Smooth muscle cell of the brain vasculature (primary cell): Measurements from ENCODE around the gene SFRP5.

Source experiments
- DNase-seq: peaks from one replicate; pipeline ENCODE4 v3.0.0-alpha.2; 2012; ENCODE audit warnings: low read depth, low spot score

The SFRP5 gene

DNA sequence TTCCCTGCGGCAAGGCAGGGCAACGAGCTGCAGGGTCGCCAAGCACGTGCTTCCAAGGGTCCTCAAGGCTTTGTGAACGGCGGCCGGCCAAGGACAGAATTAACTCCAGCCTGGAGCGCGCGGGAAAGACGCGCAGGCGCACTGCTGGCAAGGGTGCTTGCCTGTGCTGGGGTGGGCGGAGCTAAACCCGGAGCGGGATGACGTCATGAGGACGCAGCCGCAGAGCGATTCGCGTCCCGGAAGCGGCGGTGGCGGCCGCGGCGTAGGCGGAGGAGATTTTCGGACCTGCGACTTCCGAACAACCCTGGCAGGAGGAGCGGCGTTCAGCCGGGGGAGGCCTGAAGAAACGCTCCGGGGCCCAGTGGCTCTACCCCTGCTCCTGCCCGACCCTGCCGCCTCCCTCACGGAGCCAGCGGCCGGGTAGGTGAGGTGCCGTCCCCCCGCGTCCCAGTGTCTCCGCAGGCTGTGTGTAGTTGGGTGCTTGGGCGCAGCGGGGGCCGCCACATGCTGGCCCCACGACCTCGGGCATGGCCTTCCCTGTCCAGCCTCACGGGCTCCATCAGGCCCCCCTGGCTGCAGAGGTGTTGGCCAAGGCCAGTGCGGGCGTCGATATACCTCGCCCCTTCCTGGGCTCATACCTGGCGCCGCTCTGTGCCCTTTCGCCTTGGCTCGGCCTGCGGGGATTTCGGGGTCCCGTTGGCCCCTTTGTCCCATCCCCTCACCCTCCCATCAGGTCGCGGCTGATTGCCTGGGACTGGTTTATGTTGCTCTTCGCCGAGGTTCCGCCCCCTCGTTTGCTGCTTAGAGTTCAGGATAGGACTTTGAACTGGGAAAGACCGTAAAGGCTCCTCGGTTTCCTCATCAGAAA, 34.7 kb downstream of the SFRP5 start, which contains the start of gene ZFYVE27:
ZFYVE27 (plus strand) TSS at position 227 of the 868 bp plus-strand sequence. CDS start 1,350 bp downstream, outside the sequence.
- DNase-seq = peak; percentile 88

DNA sequence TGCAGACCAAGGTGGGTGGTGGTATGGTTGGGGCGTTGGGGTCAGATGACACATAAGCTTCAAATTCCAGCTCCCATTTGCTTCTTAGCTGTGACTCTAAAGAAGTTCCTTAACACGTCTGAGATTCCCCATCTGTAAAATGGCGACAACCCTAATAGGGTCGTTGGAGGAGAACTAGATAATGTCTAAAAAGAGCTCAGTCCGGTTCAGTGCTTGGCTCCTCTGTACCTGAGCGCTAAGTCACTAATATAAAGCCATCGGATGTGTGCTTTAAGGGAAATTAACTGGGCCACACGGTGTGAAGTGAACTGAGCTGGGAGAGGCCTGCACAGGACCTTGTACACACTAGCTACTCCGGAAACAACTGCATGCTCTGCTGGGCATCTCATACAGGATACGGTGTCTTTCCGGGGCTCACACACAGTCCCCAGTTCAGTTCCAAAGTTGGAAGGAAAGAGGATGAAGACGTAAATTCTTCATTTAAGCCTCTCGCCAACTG, 35.3 kb downstream of the SFRP5 start:
- no peak for DNase-seq

DNA sequence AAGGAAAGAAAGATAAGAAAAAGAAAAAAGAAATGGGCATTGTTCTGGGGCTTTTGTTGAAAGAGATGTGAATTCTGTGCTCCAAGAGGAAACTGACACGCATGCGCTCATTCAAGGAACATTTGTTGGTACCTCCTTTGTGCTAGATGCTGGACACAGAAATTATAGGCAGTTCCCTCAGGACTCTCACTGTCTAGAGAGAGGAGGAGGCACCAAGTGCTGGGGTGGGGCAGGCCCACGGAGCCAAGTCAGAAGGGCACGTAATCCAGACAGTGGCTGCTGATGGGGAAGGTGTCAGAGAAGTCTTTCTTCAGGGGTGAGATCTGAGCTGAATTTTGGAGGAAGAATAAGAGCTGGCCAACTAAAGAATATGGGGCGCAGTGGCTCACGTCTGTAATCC, 37.8 kb downstream of the SFRP5 start:
- no peak for DNase-seq

DNA sequence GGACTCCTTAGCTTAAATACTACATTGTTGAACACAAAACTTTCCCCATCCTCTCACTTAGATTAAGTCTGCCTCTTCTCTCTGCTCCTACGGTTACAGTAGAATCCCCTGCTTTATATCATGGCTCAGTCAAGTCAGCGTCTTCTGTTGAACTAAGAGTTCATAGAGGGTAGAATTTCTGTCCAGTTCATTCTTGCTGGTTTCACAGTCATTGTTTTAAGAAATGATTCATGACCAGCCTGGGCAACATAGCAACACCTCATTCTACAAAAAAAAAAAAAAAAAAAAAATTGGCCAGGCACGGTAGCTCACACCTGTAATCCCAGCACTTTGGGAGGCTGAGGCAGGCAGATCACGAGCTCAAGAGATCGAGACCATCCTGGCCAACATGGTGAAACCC, 38.5 kb downstream of the SFRP5 start:
- no peak for DNase-seq

DNA sequence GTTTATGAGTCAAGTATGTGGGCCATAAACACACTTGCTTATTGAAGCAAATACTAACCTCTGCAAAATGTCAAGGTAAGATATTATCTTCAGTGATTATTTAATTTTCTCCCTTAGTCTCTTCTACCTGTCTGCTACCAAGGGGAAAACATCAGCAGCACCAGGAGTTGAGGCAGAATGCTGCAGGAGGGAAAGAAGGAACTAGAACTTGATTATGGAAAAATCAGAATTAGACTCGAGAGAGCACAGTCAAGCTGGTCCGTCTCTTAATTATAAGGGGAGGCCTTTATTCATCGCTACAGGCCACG, 39.8 kb downstream of the SFRP5 start:
- DNase-seq = no peak

DNA sequence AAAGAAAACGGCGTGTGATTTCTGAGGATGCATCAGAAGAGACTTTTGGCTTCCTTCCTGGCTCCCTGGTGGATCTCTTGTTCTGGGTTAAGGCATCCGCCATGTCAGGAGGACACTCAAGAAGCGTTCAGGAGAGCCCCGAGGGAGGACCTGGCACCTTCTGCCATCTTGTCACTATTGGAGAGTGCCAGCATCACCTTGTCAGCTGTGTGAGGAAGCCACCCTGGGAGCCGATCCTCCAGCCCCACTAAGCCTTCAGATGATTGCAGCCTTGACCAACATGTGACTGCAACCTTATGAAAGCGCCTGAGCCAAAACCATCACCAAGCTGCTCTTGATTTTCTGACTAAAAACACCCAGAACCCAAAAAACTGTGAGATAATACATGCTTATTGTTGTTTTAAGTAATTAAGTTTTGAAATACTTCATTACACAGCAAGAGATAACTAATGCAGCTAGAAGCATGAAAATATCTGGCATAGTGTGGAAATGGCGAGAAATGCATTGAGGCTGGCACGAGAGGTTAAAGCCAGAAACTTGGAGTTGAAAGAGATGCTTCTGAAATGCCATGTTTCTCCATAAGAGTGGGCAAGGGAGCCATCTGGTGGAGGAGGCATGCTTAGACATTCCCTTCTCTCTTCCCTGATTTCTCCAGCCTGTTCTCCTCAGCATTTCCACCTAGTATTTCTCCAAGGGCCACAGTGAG, 40.3 kb downstream of the SFRP5 start:
- DNase-seq = no peak

DNA sequence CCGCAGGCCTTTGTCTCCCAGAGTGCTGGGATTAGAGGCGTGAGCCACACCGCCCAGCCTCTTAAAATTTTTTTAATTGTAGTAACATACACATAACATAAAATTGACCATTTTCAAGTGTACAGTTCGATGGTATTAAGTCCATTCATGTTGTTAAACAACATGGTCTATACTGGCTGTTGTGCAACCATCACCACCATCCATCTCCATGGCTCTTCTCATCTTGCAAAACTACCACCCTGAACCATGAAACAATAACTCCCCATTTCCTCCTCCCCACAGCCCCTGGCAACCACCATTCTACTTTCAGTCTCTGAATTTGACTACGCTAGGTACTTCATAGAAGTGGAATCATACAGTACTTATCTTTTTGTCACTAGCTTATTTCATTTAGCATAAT, 42.8 kb downstream of the SFRP5 start:
- no peak for DNase-seq

DNA sequence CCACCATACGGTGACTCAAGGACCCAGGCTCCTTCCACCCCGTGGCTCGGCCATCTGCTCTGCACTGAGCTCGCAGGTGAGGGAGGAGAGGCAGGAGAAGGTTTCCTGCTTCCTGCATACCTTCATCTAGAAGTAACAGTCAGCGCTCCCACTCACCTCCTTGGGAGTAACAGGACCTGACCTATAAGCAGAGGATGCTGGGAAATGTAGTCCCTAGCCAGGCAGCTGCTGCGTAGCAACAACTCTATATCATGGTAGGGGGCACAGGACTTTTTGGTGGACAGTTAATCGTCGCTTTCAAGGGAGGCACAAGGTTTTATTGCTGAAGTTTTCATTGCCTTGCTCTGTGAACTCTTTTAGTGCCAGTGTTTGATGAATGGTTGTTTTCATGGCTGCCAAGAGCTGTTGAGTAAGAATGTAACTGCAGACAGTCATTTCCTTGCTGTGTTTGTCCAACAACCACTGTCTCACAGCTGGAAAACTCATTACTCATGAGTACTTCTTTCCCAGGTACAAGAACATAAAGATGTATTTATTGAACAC, 45.1 kb downstream of the SFRP5 start:
- no peak for DNase-seq

DNA sequence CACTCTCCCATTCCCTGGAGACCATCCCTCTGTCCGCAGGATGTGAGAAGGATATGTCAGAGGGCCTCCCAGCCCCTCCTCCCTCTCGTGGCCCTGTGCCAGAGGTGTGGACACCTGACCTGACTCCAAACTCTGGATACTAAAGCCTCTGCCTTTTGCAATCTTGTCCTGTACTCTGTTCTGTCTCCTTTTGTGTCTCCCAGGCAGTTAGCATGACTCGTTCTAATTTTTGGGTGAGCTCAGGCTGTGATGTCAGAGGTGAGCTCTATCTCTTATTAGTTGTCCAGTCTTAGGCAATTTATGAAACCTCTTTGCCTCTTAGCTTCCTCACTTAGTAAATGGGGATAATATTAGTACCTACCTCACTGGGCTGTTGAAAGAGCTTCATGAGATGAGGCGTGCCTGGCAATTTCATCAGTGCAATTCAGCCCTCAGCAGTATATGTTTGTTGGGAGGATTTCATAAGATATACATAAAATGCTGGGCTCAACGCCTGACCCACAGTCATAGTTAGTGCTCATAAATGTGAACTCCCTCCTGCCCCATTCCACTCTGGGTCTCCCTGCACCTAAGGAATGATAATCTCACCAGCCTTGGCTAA, 47.4 kb downstream of the SFRP5 start:
- no peak for DNase-seq

DNA sequence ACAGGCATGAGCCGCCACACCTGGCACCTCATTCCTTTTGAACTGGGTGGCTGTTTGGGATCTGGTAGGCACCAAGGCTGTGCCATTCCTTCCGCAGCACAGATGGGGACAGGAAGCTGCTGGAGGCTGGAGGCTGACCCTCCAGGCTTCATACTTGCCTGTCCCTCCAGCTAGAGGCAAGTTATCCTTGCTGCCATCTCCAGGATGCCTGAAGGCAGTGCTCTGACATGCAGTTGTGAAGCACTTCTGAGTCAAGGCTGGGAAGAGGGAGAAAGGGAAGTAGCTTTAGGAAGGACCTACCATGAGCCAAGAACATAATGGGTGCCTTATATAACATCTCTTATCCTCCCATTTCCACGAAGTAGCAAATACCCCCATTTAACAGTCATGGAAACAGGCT, 48.8 kb downstream of the SFRP5 start:
- DNase-seq = no peak

DNA sequence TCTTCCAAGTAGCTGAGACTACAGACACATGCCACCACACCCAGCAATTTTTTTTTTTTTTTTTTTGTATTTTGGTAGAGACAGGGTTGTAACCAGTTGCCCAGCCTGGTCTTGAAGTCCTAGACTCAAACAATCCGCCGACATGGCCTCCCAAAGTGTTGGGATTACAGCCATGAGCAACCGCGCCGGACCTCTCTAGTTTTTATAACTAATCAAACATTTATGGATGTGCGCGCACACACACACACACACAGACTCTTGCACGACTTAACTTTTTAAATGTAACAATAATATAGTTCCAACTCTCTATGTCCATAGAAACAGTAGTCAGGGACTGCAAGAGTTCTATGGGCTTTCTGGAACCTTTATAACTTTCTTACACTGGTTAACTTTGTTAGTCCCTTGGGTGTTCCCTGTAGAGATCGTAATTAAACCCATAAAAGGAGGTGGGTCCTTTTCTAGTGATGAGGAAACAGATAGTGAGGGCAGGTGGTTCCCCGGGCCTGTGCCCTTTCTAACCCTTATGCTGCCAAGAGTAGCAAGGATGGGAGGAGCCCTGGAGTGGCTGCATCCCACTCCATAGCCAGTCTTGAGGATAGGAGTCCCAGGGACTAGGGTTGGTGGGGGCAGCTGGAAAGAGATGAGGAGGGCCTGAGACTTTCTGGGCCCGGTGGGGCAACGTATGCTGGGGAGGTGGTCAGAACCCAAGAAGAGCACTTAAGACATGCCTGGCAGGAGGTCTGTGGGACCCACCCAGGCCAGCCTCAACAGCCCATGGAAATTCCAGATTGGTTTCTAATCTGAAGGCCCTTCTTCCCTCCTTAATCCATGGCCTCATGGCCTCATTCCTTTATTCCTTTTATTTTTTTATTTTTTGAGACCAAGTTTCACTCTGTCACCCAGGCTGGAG, 49.7 kb downstream of the SFRP5 start:
- no peak for DNase-seq

DNA sequence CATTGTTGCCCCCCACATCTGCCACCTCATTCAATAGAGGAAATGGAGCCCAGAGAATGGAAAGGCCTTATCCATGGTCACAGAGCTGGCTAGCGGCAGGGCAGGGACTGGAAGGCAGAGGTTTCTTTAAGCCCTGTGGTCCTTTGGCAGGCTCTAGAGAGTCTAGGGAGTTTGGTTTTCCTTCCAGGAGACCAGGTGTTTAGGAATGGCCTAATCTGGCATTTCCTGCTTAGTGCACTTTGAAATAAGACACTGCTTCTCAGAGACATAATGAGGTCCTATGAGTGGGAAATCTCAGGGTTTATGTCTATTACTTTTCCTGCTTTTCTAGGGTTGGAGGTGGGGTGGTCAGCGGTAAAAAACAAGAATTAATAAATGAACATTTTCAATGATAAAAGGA, 52.2 kb downstream of the SFRP5 start:
- DNase-seq = no peak

DNA sequence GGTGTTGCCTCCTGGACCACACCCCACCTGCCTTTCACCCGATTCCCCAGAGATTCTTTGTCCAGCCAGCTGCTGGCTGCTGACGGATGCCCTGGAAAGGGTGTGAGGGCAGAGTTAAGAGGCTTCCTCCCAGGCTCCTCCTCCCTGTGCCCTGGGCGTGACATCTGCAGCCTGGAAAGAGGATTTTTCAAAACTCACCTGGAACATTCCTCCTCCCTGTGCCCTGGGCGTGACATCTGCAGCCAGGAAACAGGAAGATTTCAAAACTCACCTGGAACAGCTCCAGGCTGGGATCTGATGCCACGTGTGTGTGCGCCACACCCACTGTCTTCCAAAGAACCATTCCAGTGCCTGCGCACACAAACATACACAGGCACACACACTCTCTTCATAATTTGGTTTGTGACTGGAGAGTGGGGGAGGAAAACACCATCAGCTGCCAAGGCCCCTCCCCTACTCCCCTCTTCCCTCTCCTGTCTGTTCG, 53.1 kb downstream of the SFRP5 start:
- DNase-seq = no peak

DNA sequence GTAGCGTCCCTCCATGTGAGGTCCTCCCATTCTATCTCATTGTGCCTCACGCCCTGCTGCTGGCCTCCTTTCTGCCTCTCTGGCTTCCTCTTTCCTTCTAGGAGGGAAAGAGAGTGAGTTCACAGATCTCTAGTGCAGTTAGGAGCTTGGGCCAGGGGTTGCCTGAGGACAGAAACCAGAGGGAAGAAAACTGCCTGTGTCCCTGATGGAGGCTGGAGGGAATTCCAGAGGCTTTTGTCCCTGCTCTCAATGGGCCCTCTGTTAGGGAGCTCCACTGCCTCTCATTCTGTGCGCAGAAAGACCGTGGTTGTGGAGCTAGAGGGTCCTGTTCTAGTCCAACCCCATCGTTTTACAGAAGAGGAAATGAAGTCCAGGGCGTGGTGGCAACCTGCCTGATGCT, 53.6 kb downstream of the SFRP5 start:
- no peak for DNase-seq

DNA sequence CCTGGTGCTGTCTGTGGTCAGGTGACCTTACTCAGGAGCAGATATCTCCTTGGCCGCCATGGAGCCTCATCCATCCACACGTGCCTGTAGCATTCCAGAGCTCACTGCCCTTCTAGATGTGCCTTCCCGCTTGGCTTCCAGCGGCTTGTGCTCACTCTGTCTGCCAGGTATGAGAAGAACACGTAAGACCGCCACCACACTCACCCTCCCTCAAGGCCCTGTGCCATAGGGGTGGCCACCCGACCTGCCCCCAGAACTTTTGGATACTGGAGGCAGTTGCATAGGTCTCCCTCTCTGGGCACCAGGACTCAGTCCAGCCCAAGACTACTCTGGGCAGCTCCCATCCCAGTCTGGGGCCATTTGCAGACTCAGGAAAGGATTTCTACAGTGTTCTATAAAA, 54.2 kb downstream of the SFRP5 start:
- no peak for DNase-seq
